ENCODE data around the gene HOXB8.

Gene HOXB8

DNA sequence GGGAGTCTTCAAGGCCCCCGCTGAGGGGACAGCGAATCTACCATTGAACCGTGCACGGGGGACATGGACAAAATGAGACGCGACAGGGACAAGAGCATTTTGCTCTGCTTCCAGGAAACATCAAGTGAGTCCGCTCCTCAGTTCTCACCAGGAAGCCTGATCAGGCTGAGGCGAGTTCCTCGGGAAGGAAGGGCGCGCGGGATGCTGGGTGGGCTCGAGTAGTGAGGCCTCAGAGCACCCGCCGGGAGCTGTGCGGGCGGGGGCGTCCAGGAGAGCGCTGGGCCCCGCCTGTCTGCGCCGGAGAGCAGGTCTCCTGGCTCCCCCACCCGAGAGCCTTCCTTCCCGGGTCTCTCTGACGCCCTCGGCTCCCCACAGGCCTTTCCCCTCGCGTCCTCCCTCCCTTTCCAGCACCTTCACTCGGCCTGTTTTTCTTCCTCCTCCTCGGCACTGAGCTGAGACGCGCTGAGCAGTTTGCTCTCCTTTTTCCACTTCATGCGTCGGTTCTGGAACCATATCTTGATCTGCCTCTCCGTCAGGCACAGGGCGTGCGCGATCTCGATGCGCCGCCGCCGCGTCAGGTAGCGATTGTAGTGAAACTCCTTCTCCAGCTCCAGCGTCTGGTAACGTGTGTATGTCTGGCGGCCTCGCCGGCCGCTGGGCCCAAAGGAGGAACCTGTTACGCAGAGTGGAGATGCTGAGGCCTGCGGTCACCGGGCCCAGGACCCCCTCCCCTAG is 18.9 kb downstream of the HOXB8 start:
- peak; percentile 38 for DNase-seq

DNA sequence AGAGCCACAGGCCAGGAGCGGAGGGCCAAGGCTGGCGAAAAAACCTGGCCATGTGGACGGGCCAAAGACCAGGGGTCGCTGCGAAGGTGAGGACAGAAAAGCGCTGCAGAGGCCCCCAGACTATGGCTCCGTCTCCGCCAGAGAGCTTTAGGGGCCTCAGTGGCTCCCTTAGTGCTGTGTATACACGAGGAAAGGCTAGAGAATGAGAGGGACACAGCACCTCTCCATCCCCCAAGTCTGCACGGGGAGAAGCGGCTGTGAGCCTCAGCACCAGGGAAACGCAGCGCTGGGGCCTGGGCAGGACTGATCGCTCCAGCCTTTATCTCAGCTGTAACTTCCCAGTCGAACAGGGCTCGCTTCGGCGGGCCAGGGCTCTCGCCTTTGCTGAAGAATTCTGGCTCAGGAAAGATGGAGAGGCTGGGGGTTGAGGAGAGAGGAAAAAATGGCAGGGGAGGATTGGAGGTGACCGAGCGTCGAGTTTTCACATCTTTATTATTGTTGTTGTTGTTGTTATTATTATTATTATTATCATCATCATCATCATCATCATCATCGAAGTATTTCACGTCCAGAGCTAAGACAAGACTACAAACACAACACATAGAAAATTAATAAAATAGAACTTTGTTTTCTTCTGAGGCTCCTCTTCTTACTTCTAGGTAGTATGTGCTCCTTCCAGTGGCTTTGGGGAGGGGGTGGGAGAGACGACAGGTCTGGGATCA is 19.7 kb downstream of the HOXB8 start:
- no peak for DNase-seq

DNA sequence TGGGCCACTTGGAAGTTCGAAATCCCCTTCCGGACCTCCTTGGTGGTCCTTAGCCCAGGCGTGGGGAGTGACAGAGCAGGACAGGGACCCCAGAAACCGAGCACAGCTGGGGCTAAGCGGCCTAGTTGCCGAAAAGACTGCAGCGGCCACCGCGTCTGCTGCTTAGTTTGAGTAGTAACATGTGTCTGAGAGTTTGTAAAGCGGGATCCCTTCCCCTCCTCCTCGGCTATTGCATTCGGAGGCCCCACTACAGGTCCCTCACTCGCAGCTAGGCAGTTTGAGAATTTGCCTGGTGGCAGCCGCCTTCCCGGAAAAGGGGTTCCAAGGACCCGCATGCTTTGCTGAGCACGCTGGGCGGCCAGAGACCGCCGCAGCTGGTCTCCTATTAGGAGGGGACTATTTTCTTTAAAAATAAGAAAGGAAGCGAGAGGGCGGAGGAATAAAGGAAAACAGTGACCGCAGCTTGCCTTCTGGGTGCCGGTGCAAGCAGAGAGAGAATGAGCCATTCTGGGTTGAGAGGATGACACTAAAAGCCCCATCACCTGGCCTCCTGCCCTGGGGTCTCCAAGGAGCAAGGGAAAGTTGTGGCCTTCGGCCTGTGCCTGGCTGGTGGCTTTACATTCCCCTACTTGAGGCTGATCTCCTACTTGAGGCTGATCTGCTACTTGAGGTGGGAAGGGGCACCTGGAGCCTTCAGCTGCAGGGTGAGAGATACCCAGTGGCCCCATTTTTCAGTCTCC is 20.4 kb downstream of the HOXB8 start:
- DNase-seq: no peak

DNA sequence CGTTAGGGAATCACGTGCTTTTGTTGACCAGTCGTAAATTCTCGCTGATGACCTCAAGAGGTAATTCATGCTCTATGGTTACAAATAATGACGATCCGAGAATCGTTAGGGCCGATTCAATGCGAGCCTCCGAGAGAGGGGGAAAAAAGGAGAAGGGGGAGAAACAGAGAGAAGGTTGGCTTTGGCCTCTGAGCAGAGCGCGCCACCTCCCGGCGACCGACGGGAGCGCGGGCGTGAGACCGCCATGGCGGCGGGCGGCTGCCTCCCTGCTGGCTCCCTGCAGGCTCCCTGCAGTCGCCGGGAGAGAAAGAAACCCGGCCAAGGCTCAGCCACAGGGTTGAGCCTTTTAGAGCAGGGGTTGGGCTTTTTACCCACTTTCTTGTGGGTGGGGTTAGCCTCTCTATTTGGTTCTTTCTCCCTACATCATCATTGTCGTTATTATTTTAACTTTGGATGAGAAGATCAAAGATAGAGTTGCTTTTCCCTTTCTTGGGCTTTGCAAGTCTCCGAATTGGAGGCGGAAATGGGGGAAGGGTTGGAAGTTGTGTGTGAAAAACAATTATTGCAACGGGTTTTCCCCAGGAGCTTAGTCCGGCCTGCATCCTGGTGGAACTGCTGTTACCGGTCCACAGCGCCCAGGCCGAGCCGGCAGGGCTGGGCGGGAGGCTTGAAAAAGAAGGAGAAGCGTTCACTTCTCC is 21.1 kb downstream of the HOXB8 start:
- peak; percentile 95 for DNase-seq

DNA sequence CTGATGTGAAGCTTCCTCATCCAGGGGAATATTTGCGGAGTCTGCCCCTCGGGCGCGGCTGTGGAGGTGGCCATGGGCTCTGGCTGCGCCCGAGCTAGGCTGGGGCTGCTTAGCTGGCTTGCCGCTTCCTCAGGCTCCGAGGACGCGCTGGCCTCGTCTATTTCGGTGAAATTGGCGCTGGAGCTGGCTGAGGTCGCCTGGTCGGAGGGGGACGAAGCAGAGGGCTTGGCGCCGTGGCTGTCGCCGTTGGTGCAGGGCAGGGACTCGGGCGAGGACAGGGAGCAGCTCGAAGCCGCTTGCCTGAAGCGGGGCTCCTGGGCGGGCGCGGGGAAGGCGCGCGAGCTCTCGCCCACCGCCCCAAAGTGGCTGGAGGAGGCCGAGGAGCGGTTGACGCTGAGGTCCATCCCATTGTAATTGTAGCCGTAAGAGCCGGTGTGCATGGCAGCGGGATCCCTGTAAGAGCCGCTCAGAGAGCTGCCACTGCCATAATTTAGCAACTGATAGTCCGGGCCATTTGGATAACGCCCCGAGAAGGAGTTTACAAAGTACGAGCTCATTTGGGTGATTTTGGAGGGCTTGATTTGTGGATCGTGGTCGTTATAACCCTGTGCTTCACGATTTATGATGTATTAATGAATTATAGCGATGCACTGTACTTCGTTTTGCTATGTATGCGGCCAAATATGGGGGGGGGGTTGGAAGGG is 21.8 kb downstream of the HOXB8 start, which contains the start of gene HOXB5:
TSS of gene HOXB5 (minus strand) at position 654 of the 704 bp plus-strand sequence. CDS start at position 557, 97 bp downstream.
- DNase-seq: peak; percentile 36

DNA sequence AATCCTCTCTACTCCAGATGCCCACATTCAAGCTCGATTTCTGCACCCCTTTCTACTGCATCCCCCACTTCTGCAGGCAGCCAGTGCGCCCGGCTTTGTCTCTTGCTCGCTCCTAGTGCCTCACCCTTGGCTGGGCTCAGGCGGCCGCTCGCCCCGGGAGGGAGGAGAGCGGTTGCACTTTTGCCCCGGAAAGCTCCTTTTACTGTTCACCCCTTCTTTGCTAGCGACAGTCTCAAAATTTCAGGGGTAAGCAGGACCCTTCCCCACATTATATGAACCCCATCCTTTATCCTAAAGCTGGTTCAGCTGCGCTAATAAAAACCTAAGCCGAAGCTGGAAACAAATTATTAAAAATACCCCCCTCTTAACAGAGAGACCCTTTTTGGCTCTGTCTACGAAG is 22.5 kb downstream of the HOXB8 start:
- no peak for DNase-seq

DNA sequence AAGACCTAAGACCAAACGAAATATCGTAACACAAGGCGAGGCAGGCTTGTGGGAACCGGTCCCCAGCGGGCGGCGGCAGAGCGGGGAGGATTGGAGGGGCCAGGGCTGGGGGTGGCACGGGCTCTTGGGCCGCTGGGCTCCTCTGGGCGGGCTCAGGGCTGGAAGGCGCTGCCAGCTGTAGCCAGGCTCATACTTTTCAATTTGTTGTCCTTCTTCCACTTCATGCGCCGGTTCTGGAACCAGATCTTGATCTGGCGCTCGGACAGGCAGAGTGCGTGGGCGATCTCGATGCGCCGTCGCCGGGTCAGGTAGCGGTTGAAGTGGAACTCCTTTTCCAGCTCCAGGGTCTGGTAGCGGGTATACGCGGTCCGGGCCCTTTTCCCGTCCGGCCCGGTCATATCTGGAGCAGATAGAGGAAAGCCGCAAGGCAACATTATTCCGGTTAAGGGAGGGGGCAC is 23.0 kb downstream of the HOXB8 start:
- no peak for DNase-seq

DNA sequence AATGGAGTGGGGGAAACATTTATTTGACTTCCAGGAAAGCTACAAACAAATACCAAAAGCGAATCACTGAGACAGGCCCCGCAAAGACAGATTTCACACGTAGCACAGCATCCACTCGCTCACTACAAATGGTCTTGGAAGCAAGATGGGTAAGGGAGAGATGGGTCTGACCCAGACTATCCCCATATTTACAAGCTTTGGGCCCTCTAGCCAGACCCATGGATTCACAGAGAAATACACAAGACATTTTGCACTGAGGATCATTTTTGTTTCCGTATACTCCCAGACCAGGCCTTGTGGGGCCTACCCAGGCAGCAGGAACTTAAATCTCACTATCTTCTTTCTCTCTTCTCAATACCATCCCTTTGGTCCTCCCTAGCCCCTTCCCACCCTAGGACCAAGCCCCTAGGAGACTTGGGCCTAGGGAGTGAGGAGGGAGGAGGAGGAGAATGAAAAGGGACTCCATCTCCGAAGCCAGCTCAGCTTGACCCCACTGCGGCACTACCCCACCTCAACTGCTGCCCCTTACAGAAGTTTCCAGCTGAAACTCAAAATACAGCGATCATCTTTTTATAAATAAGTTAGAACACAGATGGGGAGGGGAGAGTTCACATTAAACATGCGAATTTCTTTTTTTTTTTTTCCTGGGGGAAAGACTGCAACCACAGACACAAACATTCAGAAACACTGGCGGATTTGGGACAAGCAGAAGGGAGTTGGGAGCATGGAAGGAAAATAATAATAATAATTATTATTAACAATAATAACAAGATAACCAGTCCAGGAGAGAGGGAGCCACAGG is 23.6 kb downstream of the HOXB8 start:
- DNase-seq: no peak

DNA sequence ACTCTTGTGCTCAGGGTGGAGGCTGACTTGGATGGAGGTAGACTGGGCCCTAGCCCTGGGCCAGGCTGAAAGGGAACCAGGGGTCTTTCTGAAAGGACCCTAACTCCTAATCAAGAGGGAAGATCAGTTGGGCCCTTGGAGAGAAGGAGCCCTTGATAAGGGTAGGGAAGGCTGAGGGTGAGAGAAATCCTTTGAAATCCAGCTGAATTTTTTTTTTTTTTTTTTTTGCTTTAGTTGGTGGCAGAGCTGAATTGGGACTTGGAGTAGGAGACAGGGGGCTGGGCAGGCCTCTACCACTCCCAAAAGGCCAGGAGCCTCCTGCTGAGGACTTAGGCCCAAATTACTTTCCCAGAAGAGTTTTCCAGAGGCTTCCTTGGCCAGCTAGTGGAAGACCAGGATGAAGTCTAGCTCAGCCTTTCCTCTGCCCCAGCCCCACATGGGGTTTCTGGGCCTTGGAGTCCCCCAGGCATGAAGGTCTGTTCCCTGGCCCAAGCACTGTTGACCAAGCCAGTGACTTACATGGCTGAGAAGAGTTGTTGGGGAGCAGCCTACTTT is 24.4 kb downstream of the HOXB8 start:
- no peak for DNase-seq

DNA sequence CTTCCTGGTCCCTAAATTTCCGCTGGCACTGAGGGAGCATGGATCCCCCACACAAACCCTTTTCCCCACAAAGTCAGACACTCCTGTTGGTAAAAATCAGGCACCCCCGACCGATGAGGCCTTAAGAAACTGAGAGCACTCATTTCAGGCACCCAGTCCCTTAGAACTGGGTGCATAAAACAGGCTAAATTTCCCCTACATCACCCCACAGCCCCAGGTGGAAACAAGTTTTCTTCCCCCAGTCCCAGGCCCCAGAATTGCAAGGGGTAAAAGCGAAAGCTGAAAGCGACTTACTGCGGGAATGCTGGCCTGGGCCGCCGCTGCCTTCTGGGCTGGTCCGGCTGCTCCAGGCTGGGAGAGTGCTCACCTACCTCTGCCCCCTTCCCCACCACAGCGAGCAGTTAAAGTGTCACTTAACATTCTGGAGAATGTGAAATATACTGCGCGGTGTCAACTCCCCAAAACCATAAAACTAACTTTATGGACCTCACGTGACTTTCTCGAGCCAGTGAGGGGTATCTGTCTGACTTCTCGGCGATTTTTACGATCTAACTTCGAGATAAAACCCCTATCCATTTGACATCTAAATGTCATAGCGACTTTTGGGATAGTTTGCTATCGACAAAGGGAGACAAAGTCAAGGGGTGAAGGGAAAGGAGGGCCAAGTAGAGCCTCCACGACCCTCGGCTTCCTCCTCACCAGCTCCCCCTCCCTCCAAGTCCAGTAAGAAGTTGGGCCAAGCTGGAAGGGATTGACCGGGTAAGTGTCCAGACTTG is 25.1 kb downstream of the HOXB8 start, which contains the start of gene HOXB3:
TSS of gene HOXB3 (minus strand) at position 411 of the 776 bp plus-strand sequence. CDS start 37,767 bp downstream, outside the sequence.
- no peak for DNase-seq

DNA sequence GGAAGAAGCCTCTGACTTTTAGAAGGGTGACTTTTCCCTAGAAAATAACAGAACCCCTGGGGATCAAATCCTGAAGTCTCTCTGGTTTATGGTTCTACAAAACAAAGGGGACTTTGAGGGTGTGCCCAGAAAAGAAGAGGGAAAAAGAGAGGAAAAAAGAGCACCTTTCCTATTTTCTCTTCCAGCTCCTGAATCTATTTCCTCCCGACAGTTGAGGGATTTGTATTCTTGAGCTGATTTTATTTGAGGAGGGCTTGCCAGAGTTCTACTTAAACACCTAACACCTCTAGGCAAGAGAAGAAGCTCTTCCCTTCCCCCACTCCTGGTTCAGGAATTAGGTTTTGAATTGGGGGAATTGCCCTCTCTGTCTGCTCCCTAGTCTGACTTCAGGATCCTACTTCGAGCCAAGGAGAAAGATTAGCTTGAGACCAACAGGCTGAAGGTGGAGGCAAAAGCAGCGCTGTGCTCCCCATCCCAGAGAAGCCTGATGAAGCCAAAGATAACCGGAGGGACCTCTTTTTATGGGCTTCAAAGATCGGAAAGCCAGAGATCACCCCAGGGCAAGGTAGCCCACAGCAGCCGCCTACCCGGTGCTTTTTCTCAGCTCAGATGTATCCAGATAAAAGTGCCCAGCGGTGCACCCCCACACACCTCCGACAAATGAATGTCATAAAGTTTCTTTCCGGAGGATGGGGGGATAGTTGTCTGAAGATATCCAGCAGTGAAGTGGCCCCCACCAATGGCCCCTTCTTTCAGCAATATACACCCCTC is 25.8 kb downstream of the HOXB8 start:
- DNase-seq: no peak

DNA sequence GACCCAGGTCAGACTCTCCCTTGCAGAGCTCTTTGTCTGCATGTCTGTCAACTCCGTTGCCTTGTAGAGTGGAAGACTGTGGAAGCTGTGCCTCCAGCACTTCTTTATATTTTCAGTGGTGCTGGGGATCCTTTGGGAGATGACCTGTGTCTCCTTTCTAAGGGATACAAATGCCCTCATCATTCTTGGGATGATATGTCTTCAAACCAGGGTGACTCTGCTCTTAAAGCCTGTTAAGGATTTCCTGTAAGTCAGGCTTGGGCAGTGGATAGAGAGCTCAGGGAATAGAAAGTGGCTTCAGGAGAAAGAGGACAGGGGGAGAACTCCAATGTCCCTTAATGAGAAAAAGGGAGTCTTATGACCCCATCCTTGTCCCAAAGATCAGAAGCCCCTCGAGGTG is 26.6 kb downstream of the HOXB8 start:
- no peak for DNase-seq

DNA sequence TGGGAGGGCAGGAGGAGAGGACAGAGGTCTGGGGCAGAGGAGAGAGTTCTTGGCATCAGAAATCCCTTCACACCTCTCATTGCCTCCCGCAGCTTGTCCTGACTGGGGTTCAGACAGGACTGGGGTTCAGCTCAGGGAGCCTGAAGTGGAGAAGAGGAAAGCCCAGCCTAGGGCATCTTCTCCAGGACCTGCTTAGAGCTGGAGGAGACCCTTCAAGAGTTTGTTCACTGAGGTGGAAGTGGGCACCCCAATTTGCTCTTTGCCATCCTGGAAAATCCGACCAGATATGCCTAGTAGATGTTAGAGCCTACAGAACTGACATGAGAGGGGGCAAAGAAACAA is 27.0 kb downstream of the HOXB8 start:
- no peak for DNase-seq

DNA sequence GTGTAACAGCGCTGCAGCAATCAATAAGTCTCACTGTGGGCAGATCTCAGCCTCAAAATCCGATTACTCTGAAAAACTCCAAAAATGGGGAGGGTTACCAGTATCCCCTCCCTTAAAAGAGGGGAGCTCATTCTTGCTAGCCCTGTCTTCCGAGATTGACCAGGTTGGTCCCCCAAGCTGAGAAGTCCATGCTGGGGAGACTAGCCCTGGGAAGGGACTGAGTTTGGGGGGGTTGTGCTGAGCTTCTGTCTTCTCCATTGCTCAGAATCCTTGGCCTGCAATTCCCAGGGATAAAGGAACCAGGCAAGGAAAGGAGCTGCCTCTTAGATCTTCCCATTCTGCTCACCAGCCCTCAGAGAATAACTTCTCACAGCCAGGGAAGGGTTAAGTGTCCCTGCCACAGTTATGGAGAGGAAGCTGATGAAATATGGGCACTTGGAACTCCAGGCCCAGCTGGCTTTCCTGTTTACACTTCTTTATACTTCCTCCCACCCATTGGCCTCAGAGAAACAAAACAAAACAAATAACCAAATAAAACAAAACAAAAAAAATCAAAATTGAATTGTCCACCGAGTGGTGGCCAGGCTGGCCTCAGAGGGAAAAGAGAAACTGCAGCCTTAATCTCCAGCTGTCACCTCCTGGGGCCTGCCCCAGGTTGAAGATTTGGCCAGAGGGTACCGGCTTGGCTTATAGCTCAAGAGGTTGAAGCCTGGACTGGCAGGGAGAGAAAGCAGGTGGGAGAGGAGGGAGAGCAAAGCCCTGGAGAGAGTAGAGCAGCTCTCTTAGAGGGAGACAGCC is 27.6 kb downstream of the HOXB8 start:
- peak; percentile 87 for DNase-seq

DNA sequence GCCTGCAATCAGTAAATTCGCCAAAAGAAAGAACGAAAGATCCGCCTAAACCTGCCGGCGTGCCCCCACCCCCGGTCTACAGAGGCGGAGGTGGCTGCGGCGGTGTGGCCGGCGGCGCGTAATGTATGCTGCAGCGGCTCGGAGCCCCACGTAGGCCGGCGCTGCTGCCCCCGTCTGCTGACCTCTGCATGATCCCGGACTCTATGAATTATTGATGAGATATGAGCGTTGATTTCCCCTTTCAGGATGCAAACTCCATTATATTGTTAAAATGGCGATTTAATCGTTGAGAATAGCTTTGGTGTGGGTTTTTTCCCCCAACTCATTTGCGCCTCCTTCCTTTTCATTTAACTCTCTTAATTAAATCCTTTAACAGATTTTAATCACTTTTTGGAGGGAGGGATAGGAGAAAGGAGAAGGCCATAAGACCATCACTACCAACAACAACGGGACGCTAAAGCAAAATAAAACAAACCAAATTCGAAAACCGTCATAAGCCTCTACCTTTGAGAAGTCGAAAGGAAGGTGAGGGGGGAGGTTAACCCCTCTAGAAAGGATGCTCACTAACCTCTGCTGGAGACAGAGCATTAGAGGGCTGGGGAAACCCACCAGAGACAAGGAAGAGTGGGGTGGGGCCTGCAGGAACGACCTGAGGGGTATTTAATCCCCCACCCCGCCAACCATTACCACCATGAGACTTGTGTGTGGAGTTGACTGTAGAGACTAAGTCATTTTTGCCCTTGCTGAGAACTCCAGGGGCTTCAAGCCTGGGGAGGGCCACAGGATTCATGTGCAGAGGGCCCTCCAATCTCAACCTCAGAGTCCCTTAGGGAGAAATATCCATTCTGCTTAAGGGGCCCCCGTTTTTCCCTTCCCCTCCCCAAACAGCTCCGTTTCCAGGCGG is 28.5 kb downstream of the HOXB8 start:
- DNase-seq: no peak

DNA sequence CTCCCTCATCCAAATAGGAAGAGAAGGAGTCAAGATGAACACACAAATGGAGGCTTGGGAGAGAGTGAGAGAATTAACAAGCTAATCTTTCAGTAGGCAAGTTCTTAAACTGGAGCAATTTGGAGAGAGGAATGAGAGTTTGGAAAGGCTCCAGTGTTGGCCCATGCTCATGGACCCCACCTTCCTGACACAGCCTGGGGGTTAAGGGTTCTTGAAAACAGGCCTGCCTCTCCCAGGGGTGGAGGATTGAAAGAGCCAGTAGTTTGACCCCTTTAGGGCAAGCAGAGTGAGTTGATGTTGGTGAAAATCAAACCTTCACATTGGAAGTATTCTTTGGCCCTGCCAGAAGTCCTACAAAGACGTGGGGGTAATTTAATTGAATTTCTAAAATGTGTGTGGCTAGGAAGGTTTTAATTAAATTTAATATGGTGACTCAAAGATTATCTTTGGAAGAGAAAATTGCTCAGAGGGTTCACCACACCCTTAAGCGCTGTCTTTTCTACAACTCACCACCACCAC is 30.8 kb downstream of the HOXB8 start:
- no peak for DNase-seq

DNA sequence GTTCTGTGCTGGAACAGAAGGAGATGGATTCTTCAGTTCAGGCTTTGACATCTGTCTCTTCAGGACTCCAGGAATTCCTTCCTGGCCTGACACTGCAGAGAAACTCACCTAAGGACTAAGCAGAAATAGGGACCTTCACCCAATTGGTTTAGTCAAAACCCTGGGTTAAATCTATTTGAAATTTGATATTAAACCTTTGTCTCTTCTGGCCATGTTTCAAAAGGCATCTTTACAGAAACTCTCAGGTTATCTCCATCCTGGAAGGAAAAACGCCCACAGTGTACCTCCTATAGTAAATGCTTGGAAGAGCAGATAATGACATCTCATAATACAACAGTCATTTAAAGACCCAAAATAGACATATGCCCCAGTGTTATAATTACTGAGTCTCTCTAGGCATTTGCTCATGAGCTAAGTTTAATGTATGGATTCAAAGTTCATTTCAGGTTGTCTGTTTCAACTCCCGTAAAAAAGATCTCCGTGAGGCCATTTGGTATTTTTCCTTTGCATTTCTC is 31.3 kb downstream of the HOXB8 start:
- no peak for DNase-seq

Data from DMS153 (cell line).